Fibroblast of peridontal ligament (primary cell): ENCODE results near the gene AGPS.
"Not testable (repeated sequence)": the region's sequence is repeated elsewhere in the genome, so short reads cannot be mapped to it uniquely, and the experiment has no call there.

Experiments used
- DNase-seq: peaks from one replicate; pipeline ENCODE4 v3.0.0-alpha.2; 2010; ENCODE audit errors: extremely low read depth

Gene AGPS

DNA sequence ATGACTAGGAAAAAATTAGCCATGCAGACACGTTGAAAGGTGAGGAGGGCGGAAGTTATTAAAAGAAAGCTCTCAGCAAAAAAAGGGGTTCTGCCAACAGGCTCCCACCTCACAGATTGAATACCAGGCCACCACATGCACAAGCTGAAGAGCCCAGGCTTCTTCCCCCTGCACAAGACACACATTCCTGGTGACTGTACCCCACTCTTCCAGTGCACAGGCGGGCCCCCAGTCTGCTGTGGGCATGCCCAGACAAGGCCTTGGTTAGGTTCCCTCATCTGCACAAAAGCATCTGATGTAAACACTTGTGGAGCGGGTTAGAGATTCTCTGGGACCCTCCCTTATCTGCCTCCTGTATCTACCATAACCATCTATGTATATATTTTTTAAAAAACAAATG, 81.7 kb downstream of the AGPS start:
- no peak for DNase-seq

DNA sequence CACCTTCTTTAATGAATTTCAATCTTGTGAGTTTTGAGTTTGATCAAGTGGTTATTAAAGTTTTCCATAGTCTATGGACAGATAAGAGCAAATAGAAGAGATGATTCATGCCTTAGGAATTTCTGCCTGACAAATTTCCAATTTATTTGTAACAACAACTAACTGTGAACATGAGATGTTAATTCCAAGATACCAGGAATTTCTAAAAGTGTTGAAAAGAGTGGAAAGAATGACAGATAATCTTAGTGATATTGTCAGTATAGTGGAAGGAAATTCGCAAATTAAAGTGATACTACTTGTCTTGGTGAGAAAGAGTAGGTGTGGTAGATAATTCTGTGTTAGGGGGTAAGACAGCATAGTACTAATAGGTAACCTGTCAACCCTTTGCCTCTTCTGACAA, 82.4 kb downstream of the AGPS start:
- peak; percentile 33 for DNase-seq

DNA sequence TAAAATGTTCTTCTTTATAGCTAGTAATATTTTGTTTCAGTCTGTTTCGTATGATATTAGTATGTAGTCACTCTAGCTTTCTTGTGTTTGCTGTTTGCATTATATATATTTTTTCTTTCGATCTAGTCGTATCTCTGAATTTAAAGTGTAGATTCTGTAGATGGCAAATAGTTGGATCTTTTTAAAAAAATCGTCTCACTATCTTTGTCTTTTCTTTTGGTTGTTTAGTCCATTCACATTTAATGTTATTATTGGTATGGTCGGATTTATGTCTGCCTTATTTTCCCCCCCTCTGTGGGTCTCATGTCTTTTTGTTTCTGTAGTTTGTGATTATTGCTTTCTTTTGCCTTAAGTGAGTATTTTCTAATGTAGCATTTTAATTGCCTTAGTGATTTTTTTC, 84.3 kb downstream of the AGPS start:
- DNase-seq, result no peak

DNA sequence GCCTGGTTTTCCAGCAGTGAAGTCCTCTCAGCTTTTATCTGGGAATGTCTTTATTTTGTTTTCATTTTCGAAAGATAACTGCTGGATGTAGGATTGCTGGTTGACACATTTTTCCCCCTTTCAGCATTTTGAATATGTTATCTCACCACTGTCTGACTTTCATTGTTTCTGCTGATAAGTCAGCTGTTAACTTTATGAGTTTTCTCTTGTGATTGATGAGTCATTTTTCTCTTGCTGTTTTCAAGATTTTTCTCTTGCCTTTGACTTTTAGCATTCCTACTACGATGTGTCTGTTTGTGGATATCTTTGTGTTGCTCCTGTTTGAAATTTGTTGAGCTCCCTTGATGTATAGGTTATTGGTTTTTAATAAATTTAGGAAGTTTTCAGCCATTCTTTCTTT, 85.5 kb downstream of the AGPS start:
- no peak for DNase-seq

DNA sequence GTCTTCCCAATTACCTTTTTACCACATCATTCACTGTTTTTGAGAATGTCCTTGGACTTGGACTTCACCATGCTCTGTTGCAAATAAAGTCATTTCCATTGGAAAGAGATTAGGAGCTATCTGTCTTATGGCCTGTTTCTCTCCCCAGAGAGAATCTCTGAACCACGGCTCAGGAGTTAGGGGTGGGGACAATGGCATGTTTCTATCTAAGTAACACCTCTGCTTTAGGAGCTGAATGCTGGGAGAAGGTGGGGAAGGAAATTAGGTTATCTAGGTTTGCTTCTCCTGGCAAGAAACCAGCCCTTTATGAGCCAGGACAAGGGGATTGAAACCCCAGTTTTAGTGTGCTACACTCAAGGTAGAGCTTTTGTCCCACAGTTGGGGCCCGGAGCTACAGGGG, 86.3 kb downstream of the AGPS start:
- no peak for DNase-seq

DNA sequence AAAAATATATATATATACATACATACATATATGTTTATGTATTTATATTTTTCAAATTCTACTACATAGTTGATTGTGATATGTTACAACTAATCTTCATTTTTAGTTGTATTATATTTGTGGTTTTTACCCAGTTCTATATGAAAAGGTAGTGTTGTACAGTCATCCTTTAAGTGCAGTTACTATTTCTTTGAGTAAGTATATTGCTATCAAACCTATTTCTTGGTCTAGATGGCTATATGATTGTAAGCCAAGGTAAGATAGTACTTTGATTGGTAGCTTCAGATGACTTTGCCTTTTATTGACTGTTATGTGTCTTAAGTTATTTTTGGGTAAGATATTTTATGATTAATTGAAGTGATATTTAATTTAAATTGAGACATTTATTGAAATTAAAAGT, 89.6 kb downstream of the AGPS start:
- DNase-seq, result no peak

DNA sequence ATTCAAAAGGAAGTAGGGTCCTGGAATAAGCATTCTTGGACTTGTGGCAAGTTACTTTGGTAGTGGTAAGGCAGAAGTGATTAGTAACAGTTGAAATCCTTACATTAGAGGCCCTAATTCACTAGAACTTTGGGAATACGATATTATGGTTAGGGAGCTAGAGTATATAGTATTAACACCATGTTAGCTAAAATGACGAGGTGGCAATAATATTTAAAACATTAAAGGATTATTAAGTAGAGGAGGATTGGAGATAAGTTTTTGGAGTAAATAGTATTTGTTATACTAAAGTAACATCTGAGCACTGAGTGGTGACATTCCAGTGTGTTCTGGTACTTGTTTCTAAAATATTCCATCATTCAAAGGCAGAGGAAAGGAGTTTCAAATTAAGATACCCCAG, 91.0 kb downstream of the AGPS start:
- DNase-seq, result no peak

DNA sequence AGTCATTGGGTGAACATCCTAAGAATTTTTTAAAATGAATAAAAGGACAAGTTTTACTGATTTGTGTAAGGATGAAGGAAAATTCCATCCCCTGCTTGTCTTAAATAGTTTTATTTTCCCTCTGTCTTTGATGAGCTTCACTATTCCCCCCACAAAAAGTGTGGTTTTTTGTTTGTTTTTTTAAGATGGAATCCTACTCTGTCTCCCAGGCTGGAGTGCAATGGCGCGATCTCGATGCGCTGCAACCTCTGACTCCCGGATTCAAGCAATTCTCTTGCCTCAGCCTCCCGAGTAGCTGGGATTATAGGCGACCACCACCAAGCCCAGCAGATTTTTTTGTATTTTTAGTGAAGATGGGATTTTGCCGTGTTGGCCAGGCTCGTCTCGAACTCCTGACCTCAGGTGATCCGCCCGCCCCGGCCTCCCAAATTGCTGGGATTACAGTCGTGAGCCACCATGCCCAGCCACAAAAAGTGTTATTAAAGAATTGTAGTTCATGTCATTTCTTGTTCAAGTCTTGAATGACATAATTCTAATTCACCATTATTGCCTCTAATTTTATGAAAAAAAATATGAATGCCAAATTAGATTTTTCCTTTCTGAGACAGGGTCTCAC, 91.7 kb downstream of the AGPS start:
- no peak for DNase-seq

DNA sequence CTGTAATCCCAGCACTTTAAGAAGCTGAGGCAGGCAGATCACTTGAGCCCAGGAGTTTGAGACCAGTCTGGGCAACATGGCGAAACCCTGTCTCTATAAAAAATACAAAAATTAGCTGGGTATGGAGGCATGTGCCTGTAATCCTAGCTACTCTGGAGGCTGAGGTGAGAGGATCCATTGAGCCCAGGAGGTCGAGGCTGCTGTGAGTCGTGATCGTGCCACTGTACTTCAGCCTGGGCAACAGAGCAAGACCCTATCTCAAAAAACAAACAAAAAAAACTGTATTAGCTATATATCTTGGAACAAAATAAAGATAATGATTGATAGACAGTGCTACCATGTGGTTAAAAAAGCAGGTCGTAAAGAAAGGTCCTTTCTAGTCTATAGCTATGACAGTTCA, 93.1 kb downstream of the AGPS start:
- not testable (repeated sequence) for DNase-seq

DNA sequence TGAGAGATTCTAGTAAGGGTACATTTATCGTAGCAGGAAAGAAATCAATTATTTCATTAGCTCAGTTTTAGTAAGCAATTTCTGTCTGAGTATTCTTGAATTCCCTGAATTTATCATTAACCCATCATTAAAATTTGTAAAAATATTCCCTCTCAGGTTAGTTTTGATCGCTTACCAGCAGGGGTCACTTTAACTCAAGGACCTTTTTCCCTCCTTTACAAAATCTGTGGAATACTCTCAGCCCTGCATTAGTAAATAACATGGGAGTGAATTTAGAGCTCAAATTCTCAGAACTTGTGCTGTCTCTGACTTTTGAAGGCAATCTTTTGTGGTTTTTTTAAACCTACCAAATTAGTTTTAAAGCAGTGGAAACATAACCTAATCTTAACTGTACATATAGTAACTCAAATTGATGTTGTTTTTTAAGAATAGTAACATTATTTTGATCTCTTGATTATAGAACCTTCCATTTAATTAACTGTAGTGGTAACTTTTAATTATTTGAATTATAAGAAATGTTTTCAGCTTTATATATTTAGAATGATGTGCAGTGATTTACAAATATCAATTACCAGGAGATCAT, 97.2 kb downstream of the AGPS start:
- DNase-seq, result peak; percentile 68

DNA sequence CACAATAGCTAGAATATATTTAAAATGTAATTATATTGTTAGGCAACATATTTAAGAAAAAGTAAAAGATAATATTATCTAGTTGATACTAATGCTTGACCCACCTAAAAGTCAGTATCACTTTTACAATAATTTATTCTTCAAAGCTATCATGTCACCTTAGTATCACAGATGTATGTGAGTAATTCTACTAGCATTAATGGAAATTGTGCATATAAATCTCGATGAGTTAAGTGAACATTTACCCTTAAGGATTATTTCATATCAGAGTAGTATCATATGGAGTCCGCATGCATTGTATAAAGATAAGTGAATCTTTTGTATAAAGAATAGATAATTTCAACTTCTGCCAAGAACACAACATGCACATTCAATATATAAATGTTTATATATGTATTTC, 103.4 kb downstream of the AGPS start:
- DNase-seq, result no peak

DNA sequence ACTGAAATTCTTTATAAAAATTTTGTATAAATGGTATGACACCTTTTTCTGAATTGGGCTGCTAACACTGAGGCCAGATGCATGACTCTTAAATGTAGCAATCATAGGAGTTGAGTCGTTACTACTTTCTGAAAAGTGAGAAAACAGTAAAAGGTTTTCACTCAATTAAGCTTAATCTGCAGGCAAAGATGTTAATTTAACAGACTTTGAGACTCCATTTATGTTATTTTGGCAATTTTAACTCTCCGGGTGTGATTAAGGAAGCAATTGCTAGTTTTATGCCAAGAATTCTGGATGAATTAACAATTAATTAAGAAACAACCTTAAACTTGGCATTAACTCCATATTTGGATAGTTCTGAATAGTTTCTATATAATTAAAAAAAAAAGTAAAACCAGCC, 104.3 kb downstream of the AGPS start:
- DNase-seq, result no peak

DNA sequence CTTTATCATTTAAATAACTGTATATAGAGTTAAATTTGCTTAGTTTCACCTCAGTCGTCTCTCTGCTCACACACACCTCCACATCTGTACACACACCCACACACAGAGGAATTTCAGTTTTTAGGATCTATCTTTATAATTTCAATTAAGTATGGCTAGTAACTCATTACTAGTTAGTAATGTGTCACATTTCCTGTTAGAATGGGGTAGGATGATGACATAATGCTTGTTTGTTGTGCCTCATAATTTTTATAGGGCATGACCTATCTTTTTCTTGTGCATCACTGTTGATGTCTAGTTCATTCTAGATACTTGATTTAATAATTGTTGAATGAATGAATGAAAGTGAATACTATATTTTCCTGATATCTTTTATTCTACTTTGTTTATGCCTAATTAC, 108.6 kb downstream of the AGPS start:
- no peak for DNase-seq

DNA sequence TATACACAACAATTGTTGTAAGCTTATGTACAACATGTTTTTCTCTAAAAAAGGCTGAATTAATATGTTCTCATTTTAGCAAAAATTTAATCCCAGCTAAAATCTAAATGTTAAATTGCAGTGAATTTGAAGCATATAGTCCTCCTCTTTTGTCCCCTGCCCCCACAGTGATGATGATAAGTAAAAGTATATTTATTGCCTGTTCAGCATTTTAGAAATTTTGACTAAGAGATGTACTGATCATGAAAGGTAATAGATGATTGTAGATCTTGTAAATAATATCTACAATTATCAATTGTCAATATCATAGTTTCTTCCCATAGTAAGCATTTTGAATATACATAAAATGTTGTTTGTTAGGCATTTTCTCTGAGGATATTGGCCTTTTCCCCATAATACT, 113.9 kb downstream of the AGPS start:
- no peak for DNase-seq

DNA sequence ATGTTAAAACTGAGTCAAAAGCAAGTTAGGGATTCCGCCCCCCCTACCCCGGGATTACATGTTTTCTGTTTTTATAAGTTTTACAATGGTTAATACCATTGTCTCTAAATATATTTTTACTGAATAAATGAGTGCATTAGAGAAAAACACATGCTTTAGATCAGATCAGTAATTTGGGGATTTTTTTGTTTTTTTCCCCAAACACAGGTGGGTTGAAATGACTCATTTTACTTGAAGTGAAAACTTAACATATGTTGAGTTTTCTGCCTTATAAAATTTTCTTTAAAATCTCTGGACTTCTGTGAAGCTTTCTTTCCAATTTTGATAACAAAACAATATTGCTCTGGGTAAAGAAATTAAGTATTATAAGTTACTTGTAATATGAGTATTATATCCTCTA, 114.4 kb downstream of the AGPS start:
- no peak for DNase-seq

DNA sequence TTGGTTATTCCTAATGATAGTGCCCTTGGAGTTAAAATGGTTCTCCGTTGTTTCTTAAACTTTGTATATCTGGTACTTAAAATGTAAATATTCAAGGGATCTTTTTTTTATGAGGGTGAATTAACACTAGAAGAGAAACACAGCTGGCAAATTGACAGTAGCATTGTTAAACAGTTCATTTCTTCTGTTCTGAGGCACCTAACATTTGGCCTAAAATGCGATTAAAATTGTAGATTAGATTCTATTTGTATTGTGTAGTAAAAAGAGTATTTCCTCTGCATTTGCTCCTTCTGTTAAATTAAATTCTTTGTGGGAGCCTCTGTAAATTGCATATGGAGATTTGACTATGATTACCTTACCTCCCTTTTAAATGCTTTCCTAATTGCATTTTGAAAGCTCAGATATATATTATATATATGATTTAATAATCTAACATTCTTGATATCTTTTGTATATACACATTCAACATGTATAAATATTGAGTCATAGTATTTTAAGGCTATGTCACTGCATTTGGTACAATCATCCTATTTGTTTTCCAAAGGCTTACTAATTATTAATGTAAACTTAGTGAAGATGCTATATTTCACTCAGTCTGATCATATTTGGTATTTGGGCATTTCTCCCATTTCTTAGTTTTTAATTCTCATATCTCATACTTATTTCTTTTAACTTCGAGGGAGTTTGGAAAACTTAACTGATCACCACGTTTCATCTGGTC, 124.4 kb downstream of the AGPS start:
- DNase-seq, result no peak

DNA sequence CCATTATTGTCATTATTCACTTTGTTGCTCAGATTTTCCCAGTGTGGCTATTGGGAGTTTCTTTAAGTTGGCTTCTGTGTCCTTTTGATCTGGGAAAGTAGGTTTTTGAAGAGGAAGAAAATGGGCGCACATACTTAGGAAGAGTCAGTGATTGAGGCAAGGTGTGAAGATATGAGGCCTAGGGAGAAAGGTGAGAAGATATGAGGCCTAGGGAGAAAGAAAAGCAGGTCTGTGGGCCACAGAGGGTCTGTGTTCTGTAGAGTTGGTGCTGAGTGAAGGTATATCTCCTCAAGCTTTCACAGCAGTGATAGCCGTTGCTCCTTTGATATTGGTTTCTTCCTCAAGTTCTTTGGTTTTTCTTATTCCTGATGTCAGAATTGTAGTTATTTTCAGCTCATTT, 126.2 kb downstream of the AGPS start:
- DNase-seq, result no peak

DNA sequence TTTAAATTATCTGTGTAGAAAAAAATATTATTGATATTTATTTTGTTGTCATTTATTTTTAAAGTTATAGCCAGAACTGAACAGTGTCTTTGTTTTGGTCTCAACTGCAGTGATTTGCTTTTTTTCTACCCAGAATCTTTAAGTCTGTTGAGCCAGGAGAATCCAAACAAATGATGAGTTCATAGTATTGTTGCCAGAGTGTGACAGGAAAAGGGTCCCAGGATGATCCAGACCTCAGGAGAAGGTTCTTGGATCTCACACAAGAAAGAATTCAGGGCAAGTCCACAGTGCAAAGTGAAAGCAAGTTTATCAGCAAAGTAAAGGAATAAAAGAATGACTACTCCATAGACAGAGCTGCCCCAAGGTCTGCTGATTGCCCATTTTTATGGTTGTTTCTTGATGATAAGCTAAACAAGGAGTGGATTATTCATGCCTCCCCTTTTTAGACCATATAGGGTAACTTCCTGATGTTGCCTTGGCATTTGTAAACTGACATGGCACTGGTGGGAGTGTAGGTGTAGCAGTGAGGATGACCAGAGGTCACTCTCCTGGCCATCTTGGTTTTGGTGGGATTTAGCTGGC, 127.1 kb downstream of the AGPS start:
- DNase-seq, result peak; percentile 15

DNA sequence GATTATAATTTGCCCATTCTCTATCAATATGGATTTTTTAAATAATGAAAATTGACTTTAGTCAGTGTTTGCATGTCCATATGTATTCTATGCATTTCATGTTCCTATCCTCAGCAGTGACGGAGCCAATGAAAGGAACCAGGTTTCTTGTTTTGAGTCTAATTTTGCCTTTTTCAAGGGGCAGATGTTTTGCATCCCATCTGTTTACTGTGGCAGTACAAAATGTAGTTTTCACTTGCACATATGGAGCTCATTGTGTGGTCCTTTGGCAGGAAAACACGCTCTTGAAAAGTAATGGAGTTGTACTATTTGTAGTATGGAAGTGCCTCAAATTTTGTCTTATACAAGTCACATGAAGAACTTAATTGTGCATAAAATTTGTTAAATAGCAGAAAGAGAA, 127.8 kb downstream of the AGPS start:
- DNase-seq, result peak; percentile 15

DNA sequence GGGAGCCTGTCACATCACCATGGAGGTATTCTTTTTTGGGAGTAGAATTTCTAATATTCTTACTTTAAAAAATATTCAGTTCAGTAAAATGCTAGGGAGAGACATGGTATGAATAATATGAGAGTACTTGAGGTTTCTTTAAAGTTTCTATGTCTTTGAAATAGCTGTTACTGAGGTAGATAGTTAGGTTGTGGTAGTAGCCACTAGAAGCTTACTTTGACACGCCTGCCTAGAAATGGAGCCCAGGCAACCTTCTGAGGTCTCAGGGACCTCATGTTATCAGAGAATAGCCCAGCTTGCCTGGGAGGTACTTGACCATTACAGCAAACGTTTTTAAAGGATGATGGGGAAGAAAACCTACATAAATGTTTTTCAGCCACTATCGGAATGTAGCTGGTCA, 131.2 kb downstream of the AGPS start:
- no peak for DNase-seq

DNA sequence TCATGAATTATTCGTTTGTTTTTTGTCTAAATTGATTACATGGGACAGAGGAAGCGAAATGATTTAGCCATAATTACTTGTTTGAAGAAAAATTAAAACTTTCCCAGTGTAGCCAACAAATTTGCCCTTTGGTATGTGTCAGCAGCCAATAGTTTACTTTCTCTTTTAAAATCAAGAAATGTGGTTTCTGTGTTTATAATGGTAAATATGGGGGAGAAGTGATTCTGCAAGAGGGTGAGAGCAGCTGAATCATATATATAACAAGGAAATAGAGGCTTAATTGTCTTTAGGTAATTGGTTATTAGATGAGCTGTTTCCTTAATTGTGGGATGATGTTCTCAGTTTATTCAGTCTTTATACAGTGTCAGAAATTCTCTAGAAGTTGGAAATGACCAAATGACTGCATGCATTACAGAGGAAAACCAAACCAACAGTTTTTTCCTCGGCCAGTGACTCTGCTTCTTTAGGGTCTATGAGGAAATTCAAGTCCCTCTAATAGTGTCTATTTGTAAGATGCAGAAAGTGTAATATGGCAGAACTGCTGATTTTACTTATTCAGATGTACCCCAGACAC, 132.9 kb downstream of the AGPS start:
- DNase-seq, result no peak

DNA sequence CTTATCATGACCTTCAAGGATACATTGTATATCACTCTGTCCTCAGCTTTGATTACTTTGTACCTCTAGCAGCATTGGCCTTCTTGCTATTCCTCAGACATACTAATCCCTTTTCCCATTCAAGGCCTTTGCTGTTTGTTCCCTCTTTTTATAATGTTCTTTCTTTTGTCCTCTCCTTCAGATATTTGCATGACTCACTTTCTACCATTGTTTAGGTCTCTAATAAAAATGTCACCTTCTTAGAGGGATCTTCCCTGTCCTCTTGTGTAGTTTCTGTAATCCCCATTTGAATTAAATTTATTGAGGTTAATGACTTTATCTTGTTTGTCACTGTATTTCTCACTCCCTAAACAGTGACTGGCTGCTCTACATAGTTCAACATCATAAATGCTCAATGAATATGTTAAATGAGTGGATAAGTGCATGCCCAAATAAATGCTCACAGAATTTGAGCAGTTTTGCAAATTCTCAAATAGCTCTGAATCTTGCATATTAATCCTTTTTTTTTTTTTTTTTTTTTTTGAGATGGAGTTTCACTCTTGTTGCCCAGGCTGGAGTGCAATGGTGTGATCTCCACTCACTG, 135.9 kb downstream of the AGPS start:
- DNase-seq, result no peak

DNA sequence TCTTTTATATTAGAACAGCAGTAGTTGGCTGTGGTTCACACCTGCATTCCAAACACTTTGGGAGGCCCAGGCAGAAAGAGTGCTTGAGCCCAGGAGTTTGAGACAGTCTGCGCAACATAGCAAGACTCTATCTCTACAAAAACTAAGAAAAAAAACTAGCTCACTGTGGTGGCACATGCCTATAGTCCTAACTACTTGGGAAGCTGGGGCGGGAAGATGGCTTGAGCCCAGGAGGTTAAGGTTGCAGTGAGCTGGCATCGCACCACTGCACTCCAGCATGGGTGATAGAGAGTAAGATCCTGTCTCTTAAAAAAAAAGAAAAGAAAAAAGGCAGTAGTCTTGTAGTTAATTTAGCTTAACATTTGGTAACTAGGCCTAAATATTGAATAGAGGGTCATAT, 136.6 kb downstream of the AGPS start:
- no peak for DNase-seq
